GM19452 (cell line): ENCODE data around the gene PADI1.

Experiments used
- ATAC-seq: cut with Tn5 transposase; IDR thresholded peaks from one replicate; pipeline ENCODE4 v1.9.1; 2021; ENCODE audit not compliant: unreplicated experiment

Gene PADI1

DNA sequence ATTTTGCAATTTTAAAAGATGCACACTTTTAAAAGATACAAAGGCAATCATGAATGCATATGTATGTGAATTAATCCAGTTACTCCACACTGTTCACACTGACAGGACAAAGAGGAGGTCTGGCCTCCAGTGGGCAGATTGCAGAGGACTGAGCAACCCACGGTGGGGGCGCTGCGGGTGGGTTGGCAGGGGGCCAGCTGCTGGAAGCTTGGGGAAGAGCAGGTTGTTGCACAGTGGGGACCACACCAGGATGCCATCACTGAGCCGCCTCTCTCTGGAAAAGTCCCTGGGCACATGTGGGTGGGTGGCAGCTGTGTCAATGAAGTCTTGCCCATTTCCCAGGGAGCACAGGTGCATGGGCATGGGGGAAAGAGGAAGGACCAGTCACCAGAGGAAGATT is 90.4 kb downstream of the PADI1 start:
- ATAC-seq, result no peak
